ENCODE data around the gene PCDHA8.
"Not testable (repeated sequence)": the region's sequence is repeated elsewhere in the genome, so short reads cannot be mapped to it uniquely, and the experiment has no call there.

Gene PCDHA8

DNA sequence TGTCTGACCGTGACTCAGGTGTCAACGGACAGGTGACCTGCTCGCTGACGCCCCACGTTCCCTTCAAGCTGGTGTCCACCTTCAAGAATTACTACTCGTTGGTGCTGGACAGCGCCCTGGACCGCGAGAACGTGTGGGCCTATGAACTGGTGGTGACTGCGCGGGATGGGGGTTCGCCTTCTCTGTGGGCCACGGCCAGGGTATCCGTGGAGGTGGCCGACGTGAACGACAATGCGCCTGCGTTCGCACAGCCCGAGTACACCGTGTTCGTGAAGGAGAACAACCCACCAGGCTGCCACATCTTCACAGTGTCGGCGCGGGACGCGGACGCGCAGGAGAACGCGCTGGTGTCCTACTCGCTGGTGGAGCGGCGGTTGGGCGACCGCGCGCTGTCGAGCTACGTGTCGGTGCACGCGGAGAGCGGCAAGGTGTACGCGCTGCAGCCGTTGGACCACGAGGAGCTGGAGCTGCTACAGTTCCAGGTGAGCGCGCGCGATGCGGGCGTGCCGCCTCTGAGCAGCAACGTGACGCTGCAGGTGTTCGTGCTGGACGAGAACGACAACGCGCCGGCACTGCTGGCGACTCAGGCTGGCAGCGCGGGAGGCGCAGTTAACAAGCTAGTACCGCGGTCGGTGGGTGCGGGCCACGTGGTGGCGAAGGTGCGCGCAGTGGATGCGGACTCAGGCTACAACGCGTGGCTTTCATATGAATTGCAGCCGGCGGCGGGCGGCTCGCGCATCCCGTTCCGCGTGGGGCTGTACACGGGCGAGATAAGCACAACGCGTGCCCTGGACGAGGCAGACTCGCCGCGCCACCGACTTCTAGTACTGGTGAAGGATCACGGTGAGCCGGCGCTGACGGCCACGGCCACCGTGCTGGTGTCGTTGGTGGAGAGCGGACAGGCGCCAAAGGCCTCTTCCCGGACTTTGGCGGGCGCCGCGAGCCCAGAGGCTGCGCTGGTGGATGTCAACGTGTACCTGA is 29.5 kb downstream of the PCDHA8 start:
- DNase-seq: no peak

DNA sequence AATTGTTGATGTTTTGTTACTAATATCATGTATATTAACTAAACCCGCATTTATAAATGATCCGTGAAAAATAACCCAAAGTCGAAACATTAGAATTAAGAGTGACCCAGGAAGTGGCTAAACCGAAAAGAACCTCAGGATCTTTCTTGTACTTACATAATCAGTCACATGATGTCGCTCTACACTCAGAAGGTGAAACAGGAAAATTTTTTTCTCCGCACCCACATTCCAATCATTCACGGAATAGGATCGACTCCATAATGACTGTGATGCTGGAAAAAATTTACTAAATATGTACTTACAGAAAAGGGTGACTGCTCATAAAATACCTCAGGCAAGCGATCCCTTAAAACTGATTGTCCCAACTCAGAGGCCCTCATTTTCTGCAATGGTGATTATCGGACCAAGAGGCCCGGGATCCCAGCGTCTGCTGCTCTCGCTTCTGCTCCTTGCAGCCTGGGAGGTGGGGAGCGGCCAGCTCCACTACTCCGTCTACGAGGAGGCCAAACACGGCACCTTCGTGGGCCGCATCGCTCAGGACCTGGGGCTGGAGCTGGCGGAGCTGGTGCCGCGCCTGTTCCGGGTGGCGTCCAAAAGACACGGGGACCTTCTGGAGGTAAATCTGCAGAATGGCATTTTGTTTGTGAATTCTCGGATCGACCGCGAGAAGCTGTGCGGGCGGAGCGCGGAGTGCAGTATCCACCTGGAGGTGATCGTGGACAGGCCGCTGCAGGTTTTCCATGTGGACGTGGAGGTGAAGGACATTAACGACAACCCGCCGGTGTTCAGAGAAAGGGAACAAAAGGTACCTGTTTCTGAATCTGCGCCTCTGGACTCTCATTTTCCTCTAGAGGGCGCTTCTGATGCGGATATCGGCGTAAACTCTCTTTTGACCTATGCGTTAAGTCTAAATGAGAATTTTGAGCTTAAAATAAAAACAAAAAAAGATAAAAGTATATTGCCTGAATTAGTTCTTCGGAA is 34.4 kb downstream of the PCDHA8 start, which contains the start of gene PCDHA12:
Gene PCDHA12, plus strand, starts transcription at position 224 of the 981 bp plus-strand sequence. Its CDS starts 165 bp downstream, at position 389.
- DNase-seq: no peak

DNA sequence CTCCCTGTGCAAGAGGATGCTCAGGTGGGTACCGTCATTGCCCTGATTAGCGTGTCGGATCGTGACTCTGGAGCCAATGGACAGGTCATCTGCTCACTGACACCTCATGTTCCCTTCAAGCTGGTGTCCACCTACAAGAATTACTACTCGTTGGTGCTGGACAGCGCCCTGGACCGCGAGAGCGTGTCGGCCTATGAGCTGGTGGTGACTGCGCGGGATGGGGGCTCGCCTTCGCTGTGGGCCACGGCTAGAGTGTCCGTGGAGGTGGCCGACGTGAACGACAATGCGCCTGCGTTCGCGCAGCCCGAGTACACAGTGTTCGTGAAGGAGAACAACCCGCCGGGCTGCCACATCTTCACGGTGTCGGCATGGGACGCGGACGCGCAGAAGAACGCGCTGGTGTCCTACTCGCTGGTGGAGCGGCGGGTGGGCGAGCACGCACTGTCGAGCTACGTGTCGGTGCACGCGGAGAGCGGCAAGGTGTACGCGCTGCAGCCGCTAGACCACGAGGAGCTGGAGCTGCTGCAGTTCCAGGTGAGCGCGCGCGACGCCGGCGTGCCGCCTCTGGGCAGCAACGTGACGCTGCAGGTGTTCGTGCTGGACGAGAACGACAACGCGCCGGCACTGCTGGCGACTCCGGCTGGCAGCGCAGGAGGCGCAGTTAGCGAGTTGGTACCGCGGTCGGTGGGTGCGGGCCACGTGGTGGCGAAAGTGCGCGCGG is 35.7 kb downstream of the PCDHA8 start:
- DNase-seq: not testable (repeated sequence)

DNA sequence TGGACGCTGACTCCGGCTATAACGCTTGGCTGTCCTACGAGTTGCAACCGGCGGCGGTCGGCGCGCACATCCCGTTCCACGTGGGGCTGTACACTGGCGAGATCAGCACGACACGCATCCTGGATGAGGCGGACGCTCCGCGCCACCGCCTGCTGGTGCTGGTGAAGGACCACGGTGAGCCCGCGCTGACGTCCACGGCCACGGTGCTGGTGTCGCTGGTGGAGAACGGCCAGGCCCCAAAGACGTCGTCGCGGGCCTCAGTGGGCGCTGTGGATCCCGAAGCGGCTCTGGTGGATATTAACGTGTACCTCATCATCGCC is 36.2 kb downstream of the PCDHA8 start:
- no peak for DNase-seq

DNA sequence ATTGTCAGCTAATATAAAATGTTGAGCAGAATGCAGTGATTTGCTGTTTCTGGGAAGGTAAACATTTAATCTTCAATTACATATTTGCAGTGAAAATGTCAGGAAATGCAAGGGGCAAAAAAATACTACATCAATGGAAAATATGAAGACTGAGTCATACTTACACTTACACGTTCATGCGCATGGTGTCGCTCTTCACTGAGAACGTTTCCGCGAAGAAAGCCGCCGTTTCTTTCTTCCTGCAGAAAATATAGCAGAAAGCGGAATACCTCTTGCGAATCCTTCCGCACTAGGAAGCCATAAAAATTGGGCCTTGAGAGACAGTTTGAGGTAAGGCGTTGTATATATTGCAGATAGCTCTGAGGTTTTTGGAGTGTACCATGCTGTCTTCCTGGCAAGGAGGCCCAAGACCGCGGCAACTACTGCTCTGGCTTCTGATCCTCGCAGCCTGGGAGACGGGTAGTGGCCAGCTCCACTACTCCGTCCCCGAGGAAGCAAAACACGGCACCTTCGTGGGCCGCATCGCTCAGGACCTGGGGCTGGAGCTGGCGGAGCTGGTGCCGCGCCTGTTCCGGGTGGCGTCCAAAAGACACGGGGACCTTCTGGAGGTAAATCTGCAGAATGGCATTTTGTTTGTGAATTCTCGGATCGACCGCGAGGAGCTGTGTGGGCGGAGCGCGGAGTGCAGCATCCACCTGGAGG is 41.1 kb downstream of the PCDHA8 start, which contains the start of gene PCDHA13:
Gene PCDHA13, plus strand, starts transcription at position 236 of the 702 bp plus-strand sequence. Its CDS starts 145 bp downstream, at position 381.
- DNase-seq: no peak

DNA sequence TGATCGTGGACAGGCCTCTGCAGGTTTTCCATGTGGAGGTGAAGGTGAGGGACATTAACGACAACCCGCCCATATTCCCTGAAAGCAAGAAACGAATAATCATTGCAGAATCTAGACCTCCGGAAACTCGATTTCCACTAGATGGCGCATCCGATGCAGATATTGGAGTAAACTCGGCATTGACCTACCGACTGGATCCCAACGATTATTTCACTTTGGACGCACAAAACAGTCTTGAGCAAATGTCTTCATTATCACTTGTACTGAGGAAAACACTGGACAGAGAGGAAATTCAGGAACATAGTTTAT is 41.6 kb downstream of the PCDHA8 start:
- DNase-seq: no peak

DNA sequence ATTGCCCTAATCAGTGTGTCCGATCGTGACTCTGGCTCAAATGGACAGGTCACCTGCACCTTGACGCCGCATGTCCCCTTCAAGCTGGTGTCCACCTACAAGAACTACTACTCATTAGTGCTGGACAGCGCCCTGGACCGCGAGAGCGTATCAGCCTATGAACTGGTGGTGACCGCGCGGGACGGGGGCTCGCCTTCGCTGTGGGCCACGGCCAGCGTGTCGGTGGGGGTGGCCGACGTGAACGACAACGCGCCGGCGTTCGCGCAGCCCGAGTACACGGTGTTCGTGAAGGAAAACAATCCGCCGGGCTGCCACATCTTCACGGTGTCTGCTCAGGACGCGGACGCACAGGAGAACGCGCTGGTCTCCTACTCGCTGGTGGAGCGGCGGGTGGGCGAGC is 42.4 kb downstream of the PCDHA8 start:
- no peak for DNase-seq

DNA sequence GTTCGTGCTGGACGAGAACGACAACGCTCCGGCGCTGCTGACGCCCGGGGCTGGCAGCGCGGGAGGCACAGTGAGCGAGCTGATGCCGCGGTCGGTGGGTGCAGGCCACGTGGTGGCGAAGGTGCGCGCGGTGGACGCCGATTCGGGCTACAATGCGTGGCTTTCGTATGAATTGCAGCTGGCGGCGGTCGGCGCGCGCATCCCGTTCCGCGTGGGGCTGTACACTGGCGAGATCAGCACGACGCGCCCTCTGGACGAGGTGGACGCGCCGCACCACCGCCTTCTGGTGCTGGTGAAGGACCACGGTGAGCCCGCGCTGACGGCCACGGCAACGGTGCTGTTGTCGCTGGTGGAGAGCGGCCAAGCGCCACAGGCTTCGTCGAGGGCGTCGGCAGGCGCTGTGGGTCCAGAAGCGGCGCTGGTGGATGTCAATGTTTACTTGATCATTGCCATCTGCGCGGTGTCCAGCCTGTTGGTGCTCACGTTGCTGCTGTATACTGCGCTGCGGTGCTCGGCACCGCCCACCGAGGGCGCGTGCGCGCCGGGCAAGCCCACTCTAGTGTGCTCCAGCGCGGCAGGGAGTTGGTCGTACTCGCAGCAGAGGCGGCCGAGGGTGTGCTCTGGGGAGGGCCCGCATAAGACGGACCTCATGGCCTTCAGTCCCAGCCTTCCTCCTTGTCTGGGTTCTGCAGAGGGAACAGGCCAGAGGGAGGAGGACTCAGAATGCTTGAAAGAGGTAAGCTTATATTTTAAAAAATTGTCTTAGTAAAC is 43.1 kb downstream of the PCDHA8 start:
- no peak for DNase-seq
